ENCODE results near the gene UGP2. TPM values are rescaled to one million over a fixed set of nuclear protein-coding genes. Genes with fewer than 3 reads are reported as not detected.
"Not testable (repeated sequence)": the region's sequence is repeated elsewhere in the genome, so short reads cannot be mapped to it uniquely, and the experiment has no call there.

The UGP2 gene
- total and polyA plus RNA-seq, 4 donors, result 76.2 to 723 (median 261) TPM

- no peak for TF ChIP-seq CTCF (IDR thresholded peaks at IDR 0.05; ENCODE audit: low read depth, low read length, missing input control)
Measured at GRCh38 chr2:63844616-63845015, 2.9 kb downstream of the UGP2 start (continued).

GRCh38 chr2:63845866-63846265, 4.2 kb downstream of the UGP2 start:
- Histone ChIP-seq H3K9me3 (ENCODE audit: control insufficient read depth in 4 of 4, low read length in 3 of 4) (no peaks in the 10 kb centered on the region), H3K36me3 (ENCODE audit: control insufficient read depth in 4 of 4, insufficient read depth in 3 of 4, low read depth in 1 of 4, low read length in 3 of 4) (peaks cover 0 to 2% (median 0%) of the 10 kb centered on the region in 4 donors), H3K27me3 (ENCODE audit: control insufficient read depth in 4 of 4, insufficient read depth in 4 of 4, low read length in 3 of 4) (no peaks in the 10 kb centered on the region), H3K9ac (ENCODE audit: low read depth in 1 of 2, low read length in 2 of 2) (no peak overlapping the region), H3K4me3 (ENCODE audit: low read depth in 1 of 3, low read length in 3 of 3) (peak overlapping the region in 2 of 3 donors; percentile 18 to 98), H3K4me1 (ENCODE audit: control insufficient read depth in 4 of 4, insufficient read depth in 4 of 4, low read length in 3 of 4) (peaks cover 5 to 46% (median 19%) of the 10 kb centered on the region in 4 donors), H3K27ac (ENCODE audit: low read depth in 1 of 2, low read length in 2 of 2) (no peak overlapping the region)
- 63% methylated on average over 3 of the region's 3 CpGs for WGBS
- DNase-seq (ENCODE audit: low spot score), result no peak
- no peak for TF ChIP-seq CTCF (IDR thresholded peaks at IDR 0.05; ENCODE audit: low read depth, low read length, missing input control)
- no peak for TF ChIP-seq MAX (IDR thresholded peaks at IDR 0.05)

GRCh38 chr2:63846487-63846886, 4.8 kb downstream of the UGP2 start:
- no peak overlapping the region for H3K27ac ChIP-seq (ENCODE audit: low read depth in 1 of 2, low read length in 2 of 2)
- H3K4me3 ChIP-seq (ENCODE audit: low read depth in 1 of 3, low read length in 3 of 3), result peak overlapping the region in 1 of 3 donors; percentile 2
- no peak for DNase-seq (ENCODE audit: low spot score)

GRCh38 chr2:63847571-63847970, 5.9 kb downstream of the UGP2 start:
- H3K27ac ChIP-seq (ENCODE audit: low read depth in 1 of 2, low read length in 2 of 2); H3K9me3 ChIP-seq (ENCODE audit: control insufficient read depth in 4 of 4, low read length in 3 of 4); H3K27me3 ChIP-seq (ENCODE audit: control insufficient read depth in 4 of 4, insufficient read depth in 4 of 4, low read length in 3 of 4); H3K4me3 ChIP-seq (ENCODE audit: low read depth in 1 of 3, low read length in 3 of 3); H3K36me3 ChIP-seq (ENCODE audit: control insufficient read depth in 4 of 4, insufficient read depth in 3 of 4, low read depth in 1 of 4, low read length in 3 of 4); H3K9ac ChIP-seq (ENCODE audit: low read depth in 1 of 2, low read length in 2 of 2); DNase-seq (ENCODE audit: low spot score): not testable (repeated sequence)
- peaks cover 6 to 62% (median 35%) of the 10 kb centered on the region in 4 donors for H3K4me1 ChIP-seq (ENCODE audit: control insufficient read depth in 4 of 4, insufficient read depth in 4 of 4, low read length in 3 of 4)
- WGBS, result 56% methylated on average over 4 of the region's 4 CpGs

More at GRCh38 chr2:63846487-63846886, 4.8 kb downstream of the UGP2 start:
- Histone ChIP-seq H3K4me1 (ENCODE audit: control insufficient read depth in 4 of 4, insufficient read depth in 4 of 4, low read length in 3 of 4) (peaks cover 5 to 53% (median 24%) of the 10 kb centered on the region in 4 donors), H3K9ac (ENCODE audit: low read depth in 1 of 2, low read length in 2 of 2) (no peak overlapping the region), H3K9me3 (ENCODE audit: control insufficient read depth in 4 of 4, low read length in 3 of 4) (no peaks in the 10 kb centered on the region), H3K27me3 (ENCODE audit: control insufficient read depth in 4 of 4, insufficient read depth in 4 of 4, low read length in 3 of 4) (no peaks in the 10 kb centered on the region), H3K36me3 (ENCODE audit: control insufficient read depth in 4 of 4, insufficient read depth in 3 of 4, low read depth in 1 of 4, low read length in 3 of 4) (peaks cover 0 to 6% (median 0%) of the 10 kb centered on the region in 4 donors)
- 25% methylated on average over 1 of the region's 1 CpG for WGBS
- TF ChIP-seq ZBTB33 (IDR thresholded peaks at IDR 0.05) (no peak), FOXA2 (IDR thresholded peaks at IDR 0.05) (no peak), RAD21 (IDR thresholded peaks at IDR 0.05) (peak in 1 of 2 donors; percentile 7), HNF4G (IDR thresholded peaks at IDR 0.05) (no peak), REST (IDR thresholded peaks at IDR 0.05) (no peak), ATF3 (IDR thresholded peaks at IDR 0.05) (no peak), RXRA (IDR thresholded peaks at IDR 0.05) (no peak)

Measured in liver (tissue), 9 donors.